ENCODE data around the gene NFIA.

DNA sequence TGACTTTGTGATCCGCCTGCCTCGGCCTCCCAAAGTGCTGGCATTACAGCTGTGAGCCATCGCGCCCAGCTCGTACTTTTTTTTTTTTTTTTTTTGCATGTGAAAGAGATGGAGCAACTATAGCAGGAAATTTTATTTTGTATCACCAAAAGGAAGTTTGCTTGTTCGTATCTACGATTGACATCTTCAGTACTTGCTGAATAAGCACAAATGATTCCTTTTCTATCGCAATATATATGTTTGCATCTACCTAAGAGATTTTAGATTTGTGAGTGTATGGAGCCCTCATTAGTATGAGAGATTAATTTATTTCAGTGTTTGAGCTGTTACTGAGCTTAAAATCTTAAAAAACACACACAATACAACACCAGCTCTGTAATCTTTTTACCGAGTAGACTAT, 143.1 kb downstream of the NFIA start:
- no peak for TF ChIP-seq FOXJ3 (CRISPR knock-in tag; IDR thresholded peaks at IDR 0.05; ENCODE audit: borderline replicate concordance)
- TF ChIP-seq ZC3H13 (CRISPR knock-in tag; IDR thresholded peaks at IDR 0.05) = no peak
- no peak for TF ChIP-seq DPF2 (CRISPR knock-in tag; IDR thresholded peaks at IDR 0.05; ENCODE audit: borderline replicate concordance, low read depth)
- no peak for TF ChIP-seq ZFP36 (IDR thresholded peaks at IDR 0.05; ENCODE audit: borderline replicate concordance, low read depth, low read length, partially characterized antibody)
- no peak for TF ChIP-seq TGIF2 (CRISPR knock-in tag; IDR thresholded peaks at IDR 0.05)
